Central memory CD8-positive, alpha-beta T cell (primary cell): ENCODE measurements around the gene MEIOC.
"Not testable (repeated sequence)": the region's sequence is repeated elsewhere in the genome, so short reads cannot be mapped to it uniquely, and the experiment has no call there.

ENCODE experiments used
- ATAC-seq: fragments of 150-1000 bp; cut with Tn5 transposase; replicated peaks from 2 replicates; pipeline ENCODE4 v1.10.0; 2022; ENCODE audit warnings: mild to moderate bottlenecking, moderate FRiP score, moderate number of reproducible peaks; ENCODE audit not compliant: poor library complexity, severe bottlenecking; ENCODE audit errors: extremely low read depth
- DNase-seq, 2 donors: peaks; one replicate each; pipeline ENCODE4 v3.0.0; 2021; ENCODE audit warnings: low spot score in 2 of 2
- H3K27ac Mint-ChIP-seq: one replicate; pipeline ENCODE4 v1.8.0; 2022; ENCODE audit warnings: low read depth, mild to moderate bottlenecking, moderate library complexity, mixed read lengths
- H3K27me3 Mint-ChIP-seq: one replicate; pipeline ENCODE4 v1.8.0; 2022; ENCODE audit warnings: mixed read lengths
- H3K36me3 Mint-ChIP-seq: one replicate; pipeline ENCODE4 v1.8.0; 2022; ENCODE audit warnings: mild to moderate bottlenecking, moderate library complexity, mixed read lengths; ENCODE audit not compliant: insufficient read depth
- H3K4me1 Mint-ChIP-seq: one replicate; pipeline ENCODE4 v1.8.0; 2022; ENCODE audit warnings: mixed read lengths
- H3K4me3 Mint-ChIP-seq: one replicate; pipeline ENCODE4 v1.8.0; 2022; ENCODE audit warnings: mild to moderate bottlenecking, moderate library complexity, mixed read lengths
- H3K9me3 Mint-ChIP-seq: one replicate; pipeline ENCODE4 v1.8.0; 2022; ENCODE audit warnings: mixed read lengths

MEIOC gene

DNA sequence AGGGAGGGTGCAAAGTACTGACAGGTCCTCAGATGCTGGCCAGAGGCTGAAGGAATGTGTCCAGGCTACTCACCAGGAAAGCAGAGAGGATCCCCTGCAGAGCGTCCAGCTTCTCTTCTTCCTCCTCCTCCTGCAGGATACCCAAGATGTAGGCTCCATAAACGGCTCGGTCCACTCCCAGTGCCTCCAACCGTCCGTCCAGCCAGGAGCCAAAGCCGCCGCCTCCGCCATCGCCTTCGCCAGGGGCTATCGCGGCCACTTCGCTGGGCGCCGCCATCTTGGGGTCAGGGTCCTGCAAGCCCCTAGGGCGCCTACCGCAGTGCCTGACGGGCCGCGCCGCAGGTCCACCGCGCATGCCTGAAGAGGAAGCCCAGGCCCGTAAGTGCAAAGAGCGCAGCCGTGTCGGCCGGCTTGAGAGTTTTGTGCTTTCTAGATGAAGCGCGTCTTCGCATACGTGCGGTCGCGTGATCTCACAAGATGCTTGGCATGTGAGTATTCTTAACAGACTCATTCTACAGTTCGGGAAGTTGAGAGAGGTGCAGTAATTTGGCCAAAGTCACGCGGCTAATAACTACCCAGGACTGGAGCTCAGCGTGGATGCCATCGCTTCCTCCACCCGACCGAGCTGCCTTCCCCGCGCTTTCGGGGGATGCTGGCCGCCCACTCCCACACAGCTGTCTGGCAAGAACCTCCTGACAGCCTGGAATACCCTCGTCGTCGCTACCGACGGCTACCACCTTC lies 33.4 kb downstream of the MEIOC start, which contains the start of gene CCDC43:
Gene CCDC43, minus strand, starts transcription at position 300 of the 741 bp plus-strand sequence. Its CDS starts 23 bp downstream, at position 277.
- no peaks in the 10 kb centered on the region for H3K27me3 Mint-ChIP-seq
- no peaks in the 10 kb centered on the region for H3K9me3 Mint-ChIP-seq
- peaks cover 24% of the 10 kb centered on the region for H3K4me1 Mint-ChIP-seq
- H3K4me3 Mint-ChIP-seq: peak within 1 kb of the TSS; percentile 99
- peak within 1 kb of the TSS; percentile 96 for H3K27ac Mint-ChIP-seq
- ATAC-seq (peak; percentile 98), DNase-seq (peak; percentile 88 to 89)
- peaks cover 11% of the 10 kb centered on the region for H3K36me3 Mint-ChIP-seq

DNA sequence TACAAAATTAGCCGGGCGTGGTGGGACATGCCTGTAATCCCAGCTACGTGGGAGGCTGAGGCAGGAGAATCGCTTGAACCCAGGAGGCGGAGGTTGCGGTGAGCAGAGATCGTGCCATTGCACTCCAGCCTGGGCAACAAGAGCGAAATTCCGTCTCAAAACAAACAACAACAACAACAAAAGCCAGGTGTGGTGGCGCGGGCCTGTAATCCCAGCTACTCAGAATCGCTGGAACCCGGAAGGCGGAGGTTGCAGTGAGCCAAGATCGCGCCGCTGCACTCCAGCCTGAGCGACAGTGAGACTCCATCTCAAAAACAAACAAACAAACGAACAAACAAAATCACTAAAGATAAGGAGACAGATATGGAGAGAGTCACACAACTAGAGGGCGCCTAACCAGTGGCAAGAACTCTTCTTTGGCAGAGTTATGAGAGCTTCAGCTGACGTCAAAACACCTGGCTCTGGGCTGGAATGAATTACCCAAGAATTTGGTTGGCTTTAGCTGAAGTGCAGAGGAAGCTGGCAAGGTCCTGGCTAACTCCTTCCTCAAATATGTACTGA lies 34.6 kb downstream of the MEIOC start:
- not testable (repeated sequence) for ATAC-seq, H3K27me3 Mint-ChIP-seq, H3K9me3 Mint-ChIP-seq, H3K27ac Mint-ChIP-seq, DNase-seq, H3K36me3 Mint-ChIP-seq
- peak overlapping the region; percentile 99 for H3K4me3 Mint-ChIP-seq
- peaks cover 24% of the 10 kb centered on the region for H3K4me1 Mint-ChIP-seq

GRCh38 chr17:44693609-44694008 lies 37.3 kb downstream of the MEIOC start:
- ATAC-seq (no peak), DNase-seq (no peak)
- H3K4me3 Mint-ChIP-seq: no peak overlapping the region
- H3K27me3 Mint-ChIP-seq: no peaks in the 10 kb centered on the region
- peaks cover 18% of the 10 kb centered on the region for H3K4me1 Mint-ChIP-seq
- no peaks in the 10 kb centered on the region for H3K9me3 Mint-ChIP-seq
- peaks cover 6% of the 10 kb centered on the region for H3K36me3 Mint-ChIP-seq
- H3K27ac Mint-ChIP-seq: no peak overlapping the region

GRCh38 chr17:44700288-44700687 lies 44.0 kb downstream of the MEIOC start:
- not testable (repeated sequence) for H3K27ac Mint-ChIP-seq, H3K4me3 Mint-ChIP-seq, DNase-seq, H3K4me1 Mint-ChIP-seq, H3K9me3 Mint-ChIP-seq, ATAC-seq, H3K36me3 Mint-ChIP-seq, H3K27me3 Mint-ChIP-seq

DNA sequence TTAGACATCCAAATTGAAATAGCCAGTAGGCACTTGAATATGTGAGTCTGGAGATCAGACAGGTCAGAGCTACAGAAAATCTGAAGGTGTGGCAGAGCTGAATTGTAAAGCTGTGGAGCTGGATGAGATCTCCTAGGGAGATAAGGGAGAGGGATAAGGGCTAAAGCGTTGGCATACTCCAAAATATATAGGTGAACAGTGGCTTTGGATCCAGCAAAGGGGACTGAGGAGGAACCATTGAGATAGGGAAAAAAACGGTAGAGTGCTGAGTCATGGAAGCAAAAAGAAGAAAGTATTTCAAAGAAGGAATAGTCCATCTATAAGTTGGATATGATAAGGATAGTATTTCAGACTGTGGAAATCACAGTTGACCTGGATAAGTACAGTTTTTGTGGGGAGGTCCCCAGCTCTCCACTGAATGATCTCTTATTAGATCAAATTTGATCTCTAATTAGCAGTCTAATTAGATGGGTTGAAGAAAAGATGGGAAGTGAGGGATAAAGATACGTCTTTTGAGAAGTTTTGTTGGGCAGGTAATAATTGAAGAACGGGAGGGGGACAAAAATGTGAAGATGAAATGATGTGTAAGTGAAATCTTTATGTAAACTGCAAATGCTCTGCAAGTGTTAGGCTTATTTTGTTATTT lies 51.6 kb downstream of the MEIOC start:
- Mint-ChIP-seq H3K36me3 (no peaks in the 10 kb centered on the region), H3K27ac (no peak overlapping the region), H3K4me3 (no peak overlapping the region), H3K9me3 (no peaks in the 10 kb centered on the region), H3K4me1 (no peaks in the 10 kb centered on the region), H3K27me3 (no peaks in the 10 kb centered on the region)
- no peak for ATAC-seq
- DNase-seq: no peak

DNA sequence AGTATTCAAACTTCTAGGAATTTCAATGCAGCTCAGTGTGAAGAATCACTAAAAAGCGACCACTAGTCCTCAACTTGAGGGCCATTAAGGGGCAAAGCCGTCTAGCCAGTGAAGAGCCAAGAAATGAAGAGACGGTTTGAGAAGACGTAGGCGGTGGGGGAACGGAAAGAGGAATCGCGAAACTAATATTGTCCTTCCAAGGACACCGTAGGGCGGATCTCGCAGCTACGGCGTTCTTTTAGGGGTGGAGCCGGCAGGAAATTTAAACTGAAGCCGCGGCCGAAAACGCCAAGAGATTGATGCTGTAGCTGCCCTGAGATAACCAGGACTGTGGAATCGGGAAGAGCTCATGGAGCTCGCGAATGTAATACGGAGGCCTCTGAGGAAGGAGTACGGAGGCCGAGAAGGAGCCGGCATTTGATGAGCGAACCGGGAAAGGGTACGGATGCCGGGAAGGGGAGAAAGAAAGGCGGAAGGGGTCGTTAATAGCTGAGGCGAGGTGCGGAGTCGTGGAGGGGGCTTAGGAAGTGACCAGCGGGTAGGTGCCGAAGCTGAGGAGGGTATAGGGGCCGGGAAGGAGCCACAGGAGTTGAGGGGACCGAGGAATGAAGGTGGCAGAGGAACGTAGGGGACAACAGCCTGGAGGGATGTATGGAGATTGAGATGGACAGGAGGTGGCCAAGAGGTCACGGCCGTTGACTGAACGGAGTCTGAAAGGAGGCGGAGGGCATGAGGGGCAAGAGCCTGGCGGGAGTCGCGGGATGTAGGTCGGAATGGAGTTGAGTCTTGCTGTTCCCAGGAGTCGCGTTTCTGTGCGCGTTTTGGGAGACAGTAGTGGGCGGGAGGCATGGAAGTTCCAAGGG lies 52.4 kb downstream of the MEIOC start, which contains the start of gene DBF4B:
Gene DBF4B, plus strand, starts transcription at position 265 of the 863 bp plus-strand sequence. Its CDS starts 156 bp downstream, at position 421.
- H3K27me3 Mint-ChIP-seq: no peaks in the 10 kb centered on the region
- H3K4me3 Mint-ChIP-seq: no peak within 1 kb of the TSS
- ATAC-seq (no peak), DNase-seq (peak; percentile 58 to 80)
- H3K4me1 Mint-ChIP-seq: no peaks in the 10 kb centered on the region
- no peaks in the 10 kb centered on the region for H3K9me3 Mint-ChIP-seq
- H3K36me3 Mint-ChIP-seq: no peaks in the 10 kb centered on the region
- H3K27ac Mint-ChIP-seq: no peak within 1 kb of the TSS

DNA sequence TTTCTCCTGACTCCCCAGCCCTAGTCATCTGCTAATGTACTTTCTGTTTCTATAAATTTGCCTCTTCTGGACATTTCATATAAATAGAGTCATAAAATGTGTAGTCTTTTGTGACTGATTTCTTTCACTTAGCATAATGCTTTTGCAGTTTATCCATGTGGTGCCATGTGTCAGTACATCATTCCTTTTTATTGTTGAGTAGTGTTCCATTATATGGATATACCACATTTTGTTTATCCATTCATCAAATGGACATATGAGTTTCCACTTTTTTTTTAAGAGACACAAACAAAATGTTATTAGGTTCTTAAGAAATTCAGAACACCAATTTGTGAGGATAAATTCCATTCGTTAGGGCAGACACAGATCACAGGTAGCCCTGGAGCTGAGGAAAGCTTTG lies 63.2 kb downstream of the MEIOC start:
- Mint-ChIP-seq H3K27ac (no peak overlapping the region), H3K36me3 (peaks cover 4% of the 10 kb centered on the region), H3K4me1 (no peaks in the 10 kb centered on the region), H3K4me3 (no peak overlapping the region), H3K27me3 (no peaks in the 10 kb centered on the region), H3K9me3 (no peaks in the 10 kb centered on the region)
- DNase-seq (no peak), ATAC-seq (no peak)

DNA sequence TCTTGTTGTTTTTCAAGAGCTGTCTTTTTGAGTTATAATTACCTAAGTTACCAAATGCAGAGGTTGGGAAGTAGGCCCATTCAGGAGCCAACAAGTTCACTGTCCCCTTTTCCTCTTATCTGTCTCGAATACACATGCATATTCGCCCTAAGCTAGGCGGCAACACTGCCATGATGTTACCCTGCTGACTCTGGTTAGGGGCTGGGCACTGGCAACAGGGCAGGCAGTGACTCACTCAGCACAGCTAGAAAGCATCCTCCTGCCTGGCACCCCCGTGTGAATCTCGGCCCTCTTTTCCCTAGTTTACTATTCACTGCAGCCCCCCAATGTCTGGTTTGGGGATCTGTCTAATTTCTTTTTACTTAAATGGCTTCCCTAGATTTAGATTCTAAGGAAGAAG lies 66.0 kb downstream of the MEIOC start:
- peaks cover 5% of the 10 kb centered on the region for H3K36me3 Mint-ChIP-seq
- H3K9me3 Mint-ChIP-seq: no peaks in the 10 kb centered on the region
- ATAC-seq (no peak), DNase-seq (no peak)
- no peak overlapping the region for H3K4me3 Mint-ChIP-seq
- H3K4me1 Mint-ChIP-seq: no peaks in the 10 kb centered on the region
- no peaks in the 10 kb centered on the region for H3K27me3 Mint-ChIP-seq
- H3K27ac Mint-ChIP-seq: no peak overlapping the region
